A673 (cell line): ENCODE results near the gene PALM2AKAP2.

Experiments
- CTCF ChIP-seq: fragments of 300-800, 200-600 bp; sonication (generic); conservative IDR thresholded peaks from 2 replicates; pipeline ENCODE4 v1.5.1; 2017; ENCODE audit warnings: low read depth, mild to moderate bottlenecking, antibody characterized with exemption, low read length, moderate library complexity, mixed read lengths
- EZH2 ChIP-seq: fragments of 200-600 bp; sonication (generic); IDR thresholded peaks from 2 replicates; pipeline ENCODE4 v1.6.1; 2017; ENCODE audit warnings: borderline replicate concordance, low read depth, mild to moderate bottlenecking, mixed read lengths, antibody characterized with exemption, low read length; ENCODE audit not compliant: poor library complexity, severe bottlenecking

GRCh38 chr9:109812818-109813281 lies 32.9 kb downstream of the PALM2AKAP2 start:
- TF ChIP-seq CTCF (no peak), EZH2 (no peak)
